Measurements from ENCODE around the gene FOXRED1. TPM values are rescaled to one million over a fixed set of nuclear protein-coding genes. Genes with fewer than 3 reads are reported as not detected.
A peak's percentile ranks its signal among the peaks of the same experiment; 100 is the strongest.

The FOXRED1 gene
- total and polyA plus RNA-seq, 2 of the 13 experiments (the other 11 are each of a cell fraction or from before 2014, with no cell fraction given): 29.6 to 42.9 TPM

DNA sequence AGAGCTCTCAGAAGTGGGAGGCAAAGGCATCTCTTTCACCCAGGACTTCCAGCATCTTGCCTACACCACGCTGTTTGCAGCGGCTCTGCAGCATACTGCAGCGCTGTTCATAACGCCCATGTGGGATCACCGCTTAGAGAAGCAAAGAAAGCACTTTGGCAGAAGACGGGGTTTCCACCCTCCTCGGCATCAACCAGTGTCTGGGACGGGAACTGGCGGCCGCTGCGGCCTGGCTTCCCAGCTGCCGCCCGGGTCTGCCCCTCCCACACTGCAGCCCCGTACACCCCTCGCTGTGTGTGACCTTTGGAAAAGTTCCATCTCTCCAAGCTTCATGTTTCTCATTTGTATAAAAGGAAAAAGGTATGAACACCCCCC lies 13.4 kb downstream of the FOXRED1 start:
- in situ Hi-C loops (cut with HindIII; ENCODE audit: extremely low pct_ligation_motif_present, low pct_unique_long_range_greater_than_20kb) (no loop called here), intact Hi-C loops (cut with micrococcal nuclease; ENCODE audit: unreplicated experiment) (loop anchor here (2.0 kb wide), 1 partner anchor 14 kb away; the partner anchor contains the start of genes FOXRED1 and SRPRA)
- ChIA-PET POLR2A (interaction anchor here (1.2 to 1.7 kb wide), 3 partner anchors 11 to 22 kb away, joined by 3 to 19 read pairs (median 9); partner anchors contain the start of genes DCPS, FOXRED1 and SRPRA), CTCF (ENCODE audit: low intra/inter-chr PET ratio, low total read pairs) (no interaction called here)
- peak overlapping the region; percentile 90 for H3K9ac ChIP-seq (ENCODE audit: insufficient read depth, low read depth, low read length)
- WGBS (ENCODE audit: low lambda C conversion rate): 5% methylated on average over 7 of the region's 15 CpGs
- FAIRE-seq (no peak), DNase-seq (ENCODE audit: low spot score) (peak; percentile 18), ATAC-seq (peak; percentile 76)
- H4K20me1 ChIP-seq (ENCODE audit: insufficient read depth, low read length): no peaks in the 10 kb centered on the region
- H3K79me2 ChIP-seq (ENCODE audit: insufficient read depth, low read length): peaks cover 10% of the 10 kb centered on the region
- no peaks in the 10 kb centered on the region for H3K27me3 ChIP-seq (ENCODE audit: control insufficient read depth in 1 of 2, insufficient read depth in 2 of 2, low read length in 2 of 2)
- peaks cover 44% of the 10 kb centered on the region for H3K4me1 ChIP-seq (ENCODE audit: insufficient read depth, low read length)
- no peak overlapping the region for H2AFZ ChIP-seq (ENCODE audit: low read length)
- H3K36me3 ChIP-seq (replicated peaks in 1 of 2; ENCODE audit: control insufficient read depth in 1 of 2, insufficient read depth in 2 of 2, low read length in 2 of 2): peaks cover 2 to 4% of the 10 kb centered on the region in 2 experiments; a peak in 1 of 5 replicates
- peak overlapping the region; percentile 87 to 96 (median 95) for H3K4me3 ChIP-seq (replicated peaks in 1 of 3; ENCODE audit: insufficient read depth in 1 of 3, low read depth in 2 of 3, low read length in 3 of 3)
- TSS peak; percentile 75 for BruUV-seq (replicated peaks)
- peak overlapping the region; percentile 96 for H3K4me2 ChIP-seq (ENCODE audit: low read depth, low read length)
- H3K27ac ChIP-seq (ENCODE audit: extremely low read length, insufficient read depth, low read length): peak overlapping the region; percentile 85
- no peaks in the 10 kb centered on the region for H3K9me3 ChIP-seq (ENCODE audit: low read length)
- TF ChIP-seq, protein P1, sequence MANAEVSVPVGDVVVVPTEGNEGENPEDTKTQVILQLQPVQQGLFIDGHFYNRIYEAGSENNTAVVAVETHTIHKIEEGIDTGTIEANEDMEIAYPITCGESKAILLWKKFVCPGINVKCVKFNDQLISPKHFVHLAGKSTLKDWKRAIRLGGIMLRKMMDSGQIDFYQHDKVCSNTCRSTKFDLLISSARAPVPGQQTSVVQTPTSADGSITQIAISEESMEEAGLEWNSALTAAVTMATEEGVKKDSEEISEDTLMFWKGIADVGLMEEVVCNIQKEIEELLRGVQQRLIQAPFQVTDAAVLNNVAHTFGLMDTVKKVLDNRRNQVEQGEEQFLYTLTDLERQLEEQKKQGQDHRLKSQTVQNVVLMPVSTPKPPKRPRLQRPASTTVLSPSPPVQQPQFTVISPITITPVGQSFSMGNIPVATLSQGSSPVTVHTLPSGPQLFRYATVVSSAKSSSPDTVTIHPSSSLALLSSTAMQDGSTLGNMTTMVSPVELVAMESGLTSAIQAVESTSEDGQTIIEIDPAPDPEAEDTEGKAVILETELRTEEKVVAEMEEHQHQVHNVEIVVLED (CRISPR knock-in tag; IDR thresholded peaks at IDR 0.05; ENCODE audit: borderline replicate concordance): 0 out of 2 replicates have a peak, but pooled peaks have one; percentile 9
- TF ChIP-seq, protein P2, sequence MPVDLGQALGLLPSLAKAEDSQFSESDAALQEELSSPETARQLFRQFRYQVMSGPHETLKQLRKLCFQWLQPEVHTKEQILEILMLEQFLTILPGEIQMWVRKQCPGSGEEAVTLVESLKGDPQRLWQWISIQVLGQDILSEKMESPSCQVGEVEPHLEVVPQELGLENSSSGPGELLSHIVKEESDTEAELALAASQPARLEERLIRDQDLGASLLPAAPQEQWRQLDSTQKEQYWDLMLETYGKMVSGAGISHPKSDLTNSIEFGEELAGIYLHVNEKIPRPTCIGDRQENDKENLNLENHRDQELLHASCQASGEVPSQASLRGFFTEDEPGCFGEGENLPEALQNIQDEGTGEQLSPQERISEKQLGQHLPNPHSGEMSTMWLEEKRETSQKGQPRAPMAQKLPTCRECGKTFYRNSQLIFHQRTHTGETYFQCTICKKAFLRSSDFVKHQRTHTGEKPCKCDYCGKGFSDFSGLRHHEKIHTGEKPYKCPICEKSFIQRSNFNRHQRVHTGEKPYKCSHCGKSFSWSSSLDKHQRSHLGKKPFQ (CRISPR knock-in tag; IDR thresholded peaks at IDR 0.05; ENCODE audit: insufficient replicate concordance): no peak
- TF ChIP-seq ELF4 (CRISPR knock-in tag; IDR thresholded peaks at IDR 0.05; ENCODE audit: borderline replicate concordance) (no peak; the same call in 1 of the 2 replicates), NFKB2 (CRISPR knock-in tag; IDR thresholded peaks at IDR 0.05; ENCODE audit: borderline replicate concordance) (0 out of 2 replicates have a peak, but pooled peaks have one; percentile 60), KIAA2018 (CRISPR knock-in tag; IDR thresholded peaks at IDR 0.05; ENCODE audit: borderline replicate concordance) (no peak), ZSCAN21 (CRISPR knock-in tag; IDR thresholded peaks at IDR 0.05; ENCODE audit: borderline replicate concordance) (no peak), TOPORS (CRISPR knock-in tag; IDR thresholded peaks at IDR 0.05) (0 out of 2 replicates have a peak, but pooled peaks have one; percentile 8), HIVEP1 (CRISPR knock-in tag; IDR thresholded peaks at IDR 0.05) (0 out of 2 replicates have a peak, but pooled peaks have one; percentile 18)
- TF ChIP-seq, protein P3, sequence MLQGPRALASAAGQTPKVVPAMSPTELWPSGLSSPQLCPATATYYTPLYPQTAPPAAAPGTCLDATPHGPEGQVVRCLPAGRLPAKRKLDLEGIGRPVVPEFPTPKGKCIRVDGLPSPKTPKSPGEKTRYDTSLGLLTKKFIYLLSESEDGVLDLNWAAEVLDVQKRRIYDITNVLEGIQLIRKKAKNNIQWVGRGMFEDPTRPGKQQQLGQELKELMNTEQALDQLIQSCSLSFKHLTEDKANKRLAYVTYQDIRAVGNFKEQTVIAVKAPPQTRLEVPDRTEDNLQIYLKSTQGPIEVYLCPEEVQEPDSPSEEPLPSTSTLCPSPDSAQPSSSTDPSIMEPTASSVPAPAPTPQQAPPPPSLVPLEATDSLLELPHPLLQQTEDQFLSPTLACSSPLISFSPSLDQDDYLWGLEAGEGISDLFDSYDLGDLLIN (CRISPR knock-in tag; IDR thresholded peaks at IDR 0.05; ENCODE audit: borderline replicate concordance): no peak

All from HepG2 (cell line).